Measurements from ENCODE around the gene SESN1. TPM values are rescaled to one million over a fixed set of nuclear protein-coding genes. Genes with fewer than 3 reads are reported as not detected.

SESN1 gene
- total RNA-seq, 1 donor from 2014 or later: 27.1 TPM

- no peak for TF ChIP-seq CTCF (IDR thresholded peaks at IDR 0.05; ENCODE audit: partially characterized antibody, unreplicated experiment)
- no peak for DNase-seq
- H3K27ac Mint-ChIP-seq (ENCODE audit: unreplicated experiment): no peak overlapping the region
- peaks cover 25% of the 10 kb centered on the region for H3K4me1 Mint-ChIP-seq (ENCODE audit: low read depth, unreplicated experiment)
- H3K27me3 Mint-ChIP-seq (ENCODE audit: unreplicated experiment): no peaks in the 10 kb centered on the region
- no peaks in the 10 kb centered on the region for H3K9me3 Mint-ChIP-seq (ENCODE audit: unreplicated experiment)
- no peak overlapping the region for H3K4me3 Mint-ChIP-seq (ENCODE audit: unreplicated experiment)
- H3K36me3 Mint-ChIP-seq (ENCODE audit: unreplicated experiment): peaks cover 5% of the 10 kb centered on the region
These were observed 150.6 kb downstream of the SESN1 start for GRCh38 chr6:108944071-108944470.

- no peak for TF ChIP-seq CTCF (IDR thresholded peaks at IDR 0.05; ENCODE audit: partially characterized antibody, unreplicated experiment)
- H3K36me3 Mint-ChIP-seq (ENCODE audit: unreplicated experiment): peaks cover 5% of the 10 kb centered on the region
- DNase-seq: no peak
- no peak overlapping the region for H3K4me3 Mint-ChIP-seq (ENCODE audit: unreplicated experiment)
- H3K9me3 Mint-ChIP-seq (ENCODE audit: unreplicated experiment): no peaks in the 10 kb centered on the region
- peaks cover 25% of the 10 kb centered on the region for H3K4me1 Mint-ChIP-seq (ENCODE audit: low read depth, unreplicated experiment)
- no peak overlapping the region for H3K27ac Mint-ChIP-seq (ENCODE audit: unreplicated experiment)
- H3K27me3 Mint-ChIP-seq (ENCODE audit: unreplicated experiment): no peaks in the 10 kb centered on the region
These were observed 151.8 kb downstream of the SESN1 start for GRCh38 chr6:108942556-108943492.

GRCh38 chr6:108941859-108942258, 152.8 kb downstream of the SESN1 start:
- H3K4me1 Mint-ChIP-seq (ENCODE audit: low read depth, unreplicated experiment): peaks cover 24% of the 10 kb centered on the region
- peaks cover 5% of the 10 kb centered on the region for H3K36me3 Mint-ChIP-seq (ENCODE audit: unreplicated experiment)

GRCh38 chr6:108941281-108941680, 153.4 kb downstream of the SESN1 start:
- H3K36me3 Mint-ChIP-seq (ENCODE audit: unreplicated experiment): peaks cover 5% of the 10 kb centered on the region
- no peak for DNase-seq
- peaks cover 21% of the 10 kb centered on the region for H3K4me1 Mint-ChIP-seq (ENCODE audit: low read depth, unreplicated experiment)
- TF ChIP-seq CTCF (IDR thresholded peaks at IDR 0.05; ENCODE audit: partially characterized antibody, unreplicated experiment): no peak
- no peak overlapping the region for H3K27ac Mint-ChIP-seq (ENCODE audit: unreplicated experiment)
- H3K27me3 Mint-ChIP-seq (ENCODE audit: unreplicated experiment): no peaks in the 10 kb centered on the region
- no peak overlapping the region for H3K4me3 Mint-ChIP-seq (ENCODE audit: unreplicated experiment)
- H3K9me3 Mint-ChIP-seq (ENCODE audit: unreplicated experiment): no peaks in the 10 kb centered on the region

More at GRCh38 chr6:108941859-108942258, 152.8 kb downstream of the SESN1 start:
- Mint-ChIP-seq H3K4me3 (ENCODE audit: unreplicated experiment) (no peak overlapping the region), H3K27me3 (ENCODE audit: unreplicated experiment) (no peaks in the 10 kb centered on the region), H3K27ac (ENCODE audit: unreplicated experiment) (no peak overlapping the region), H3K9me3 (ENCODE audit: unreplicated experiment) (no peaks in the 10 kb centered on the region)
- no peak for TF ChIP-seq CTCF (IDR thresholded peaks at IDR 0.05; ENCODE audit: partially characterized antibody, unreplicated experiment)
- DNase-seq: no peak

GRCh38 chr6:108940741-108941140, 153.9 kb downstream of the SESN1 start:
- Mint-ChIP-seq H3K36me3 (ENCODE audit: unreplicated experiment) (peaks cover 5% of the 10 kb centered on the region), H3K9me3 (ENCODE audit: unreplicated experiment) (no peaks in the 10 kb centered on the region), H3K4me3 (ENCODE audit: unreplicated experiment) (no peak overlapping the region), H3K4me1 (ENCODE audit: low read depth, unreplicated experiment) (peaks cover 17% of the 10 kb centered on the region), H3K27me3 (ENCODE audit: unreplicated experiment) (no peaks in the 10 kb centered on the region), H3K27ac (ENCODE audit: unreplicated experiment) (no peak overlapping the region)
- DNase-seq: no peak
- TF ChIP-seq CTCF (IDR thresholded peaks at IDR 0.05; ENCODE audit: partially characterized antibody, unreplicated experiment): no peak
